NCI-H1436 treated with DMSO at 0.1 percent for 48 hours (cell line): ENCODE results near the gene LMF1.
"Not testable (repeated sequence)": the region's sequence is repeated elsewhere in the genome, so short reads cannot be mapped to it uniquely, and the experiment has no call there.

Experiments used
- DNase-seq: peaks from one replicate; lab custom pipeline; 2025; lab: John Stamatoyannopoulos, UW

The LMF1 gene

DNA sequence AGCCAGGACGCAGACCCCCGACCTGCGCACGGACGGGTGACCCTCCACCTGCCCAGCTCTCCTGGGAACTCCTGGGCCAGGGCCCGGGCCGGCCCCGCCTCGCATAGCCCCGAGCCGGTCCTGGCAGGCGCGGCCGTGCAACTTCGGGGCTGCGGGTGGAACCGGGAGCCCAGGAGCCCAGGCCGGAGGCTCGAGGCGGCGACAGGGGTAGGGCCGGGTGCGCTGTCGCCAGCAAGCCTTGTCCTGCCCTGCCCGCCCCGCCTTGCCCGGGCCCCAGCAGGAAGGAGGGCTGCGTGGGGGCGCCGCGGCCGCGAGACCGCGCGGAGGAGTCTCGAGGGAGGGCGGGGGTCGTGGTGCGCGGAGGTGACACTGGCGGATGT is 408 bp downstream of the LMF1 start:
- DNase-seq: no peak

DNA sequence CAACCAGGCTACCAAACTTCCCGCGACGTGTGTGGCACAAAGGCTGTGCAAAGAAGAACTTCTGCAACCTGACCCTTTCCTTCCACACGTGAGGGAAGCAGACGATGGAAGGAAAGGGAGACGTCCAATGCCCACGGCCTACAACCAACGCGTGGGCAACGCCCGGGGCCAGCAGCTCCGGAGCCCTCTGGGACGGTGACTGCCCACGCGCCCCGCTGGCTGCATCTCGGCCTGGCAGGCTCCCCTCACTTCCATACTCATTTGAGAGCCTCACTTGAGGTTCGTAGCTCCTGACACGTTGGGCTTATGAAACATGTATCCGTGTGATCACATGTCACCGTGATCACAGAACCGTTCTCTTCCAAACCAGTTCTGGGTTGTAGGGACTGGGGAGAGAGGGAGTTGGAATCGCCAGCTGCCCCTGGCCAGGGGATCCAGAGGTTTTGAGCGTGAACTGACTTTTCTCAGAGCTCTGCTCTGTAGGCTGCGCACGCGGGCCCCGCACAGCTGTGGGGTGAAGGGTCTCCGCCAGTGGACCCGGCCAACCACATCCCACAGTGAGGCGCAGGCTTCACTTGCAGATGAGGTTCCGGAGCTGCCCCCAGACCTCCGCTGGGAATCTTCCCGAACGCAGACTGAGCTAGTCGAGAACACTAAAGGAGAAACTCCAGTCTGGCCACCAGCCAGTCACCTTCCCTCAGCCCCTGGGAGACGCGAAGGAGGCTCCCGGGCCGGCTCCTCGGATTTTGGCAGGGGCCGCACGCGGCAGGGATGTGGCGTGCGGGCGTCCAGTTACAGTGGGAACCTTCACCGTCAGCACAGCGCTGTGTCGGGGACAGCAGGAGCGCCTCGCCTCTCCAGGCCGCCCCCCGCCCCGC is 1.0 kb downstream of the LMF1 start:
- no peak for DNase-seq

- DNase-seq: no peak
Measured at GRCh38 chr16:968620-969019, 2.2 kb downstream of the LMF1 start.

- no peak for DNase-seq
Measured at GRCh38 chr16:967546-968295, 3.1 kb downstream of the LMF1 start.

GRCh38 chr16:967077-967541 is 3.7 kb downstream of the LMF1 start:
- DNase-seq: no peak

DNA sequence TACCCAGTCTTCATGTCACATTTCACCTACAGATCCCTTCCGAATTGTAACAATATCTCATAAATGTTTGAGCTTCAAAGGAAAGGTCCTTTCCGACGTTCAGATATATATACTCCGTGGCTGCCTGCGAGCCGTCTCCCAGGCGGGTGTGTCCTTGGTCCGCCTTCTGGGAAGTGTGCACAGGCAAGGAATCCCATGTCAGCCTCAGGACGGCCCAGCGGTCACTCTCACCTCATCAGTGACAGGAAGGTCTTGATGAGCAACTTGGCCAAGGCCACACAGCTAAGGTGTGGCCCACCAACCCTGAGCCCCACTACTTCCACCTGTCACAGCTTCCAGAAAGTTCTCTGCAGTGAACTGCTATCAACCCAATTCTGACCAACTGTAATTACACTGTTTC is 4.3 kb downstream of the LMF1 start:
- no peak for DNase-seq

DNA sequence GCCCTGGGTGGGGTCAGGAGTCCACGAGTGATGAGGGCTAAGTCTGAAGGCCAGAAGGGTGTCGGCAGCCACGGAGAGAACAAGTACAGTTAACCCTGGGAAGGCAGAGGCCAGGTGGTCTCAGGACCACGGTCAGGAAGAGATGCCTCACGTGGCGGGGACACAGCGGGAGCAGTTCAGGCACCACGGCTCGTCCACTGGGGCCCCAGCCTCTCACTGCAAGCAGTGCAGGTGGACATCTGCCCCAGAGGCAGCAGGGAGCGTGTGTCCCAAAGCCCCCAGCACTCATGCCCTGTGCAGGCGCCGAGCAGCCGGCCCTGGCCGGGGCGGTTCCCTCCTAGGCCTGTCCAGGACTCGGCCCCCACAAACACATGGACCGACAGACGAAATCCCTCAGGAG is 4.7 kb downstream of the LMF1 start:
- DNase-seq: no peak

GRCh38 chr16:965487-965886 is 5.3 kb downstream of the LMF1 start:
- no peak for DNase-seq

DNA sequence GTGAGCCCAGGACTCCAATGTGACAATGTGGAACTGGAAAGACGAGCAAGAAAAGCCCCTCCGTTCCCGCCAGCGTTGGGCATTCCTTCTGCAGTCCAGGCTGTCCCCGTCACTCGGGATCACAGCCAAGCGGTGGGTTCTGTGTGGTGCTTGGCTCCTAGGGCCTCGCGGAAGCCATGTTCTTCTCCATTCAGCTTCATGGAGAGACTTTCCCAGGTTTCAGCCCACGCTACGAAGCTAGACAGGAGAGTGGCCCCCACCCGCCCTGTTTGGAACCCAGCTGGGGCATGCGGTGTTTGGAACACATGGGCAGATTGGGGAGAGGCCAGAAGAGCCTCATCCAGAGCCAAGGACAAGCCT is 5.8 kb downstream of the LMF1 start:
- DNase-seq: no peak

GRCh38 chr16:964356-965035 is 6.3 kb downstream of the LMF1 start:
- no peak for DNase-seq

DNA sequence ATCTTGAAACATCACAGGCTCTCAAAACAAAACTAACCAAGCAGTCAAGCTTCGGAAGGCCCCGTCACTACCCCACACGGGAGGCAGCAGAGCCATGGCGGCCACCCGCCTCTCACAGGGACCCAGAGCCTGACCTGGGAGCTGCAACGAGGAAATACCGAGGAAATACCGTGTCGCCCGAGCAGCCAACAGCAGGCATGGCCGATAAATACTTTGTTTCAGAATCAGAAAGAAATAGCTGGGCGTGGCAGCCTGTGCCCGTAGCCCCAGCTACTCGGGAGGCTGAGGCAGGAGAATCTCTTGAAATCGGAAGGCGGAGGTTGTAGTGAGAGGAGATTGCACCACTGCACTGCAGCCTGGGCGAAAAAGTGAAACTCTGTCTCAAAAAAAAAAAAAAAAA is 6.9 kb downstream of the LMF1 start:
- DNase-seq: no peak

DNA sequence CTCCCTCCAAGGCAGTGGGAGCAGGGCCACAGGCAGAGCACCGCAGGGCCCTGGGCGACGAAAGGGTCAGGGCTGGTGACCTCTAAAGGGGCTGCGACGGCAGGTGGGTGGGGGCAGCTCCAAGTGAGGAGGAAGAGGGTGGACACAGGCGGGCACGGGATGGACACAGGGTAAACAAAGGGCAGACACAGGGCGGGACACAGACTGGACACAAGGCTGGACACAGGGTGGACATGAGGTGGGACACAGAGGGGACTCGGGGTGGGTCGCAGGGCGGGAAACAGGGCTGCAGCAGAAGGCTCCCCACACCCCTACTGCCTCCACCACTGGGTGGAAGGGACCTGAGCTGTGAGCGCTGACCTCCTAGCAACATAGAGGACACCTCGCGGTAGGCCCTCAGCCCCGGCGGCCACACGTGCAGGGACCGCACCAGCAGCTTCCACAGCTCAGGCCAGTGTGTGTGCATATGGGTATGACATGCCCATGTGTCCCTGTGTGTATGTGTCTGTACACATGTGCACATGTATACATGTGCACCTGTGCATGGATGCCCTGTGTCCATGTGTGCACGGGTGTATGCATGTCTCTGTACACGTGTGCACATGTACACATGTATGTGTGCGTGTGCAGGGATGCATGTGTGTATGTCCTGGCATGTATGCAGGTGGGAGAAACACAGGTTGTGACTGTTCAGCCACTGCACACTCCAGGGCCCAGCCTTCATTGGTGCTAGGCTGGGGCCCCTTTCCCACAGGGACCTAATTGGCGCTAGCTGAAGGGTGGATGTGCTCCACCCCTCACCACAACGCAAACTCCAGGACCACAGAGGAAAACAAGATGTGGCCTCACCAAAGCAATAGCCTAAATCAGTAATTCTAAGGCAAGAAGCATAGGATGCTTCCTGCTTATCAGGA is 7.6 kb downstream of the LMF1 start:
- no peak for DNase-seq

DNA sequence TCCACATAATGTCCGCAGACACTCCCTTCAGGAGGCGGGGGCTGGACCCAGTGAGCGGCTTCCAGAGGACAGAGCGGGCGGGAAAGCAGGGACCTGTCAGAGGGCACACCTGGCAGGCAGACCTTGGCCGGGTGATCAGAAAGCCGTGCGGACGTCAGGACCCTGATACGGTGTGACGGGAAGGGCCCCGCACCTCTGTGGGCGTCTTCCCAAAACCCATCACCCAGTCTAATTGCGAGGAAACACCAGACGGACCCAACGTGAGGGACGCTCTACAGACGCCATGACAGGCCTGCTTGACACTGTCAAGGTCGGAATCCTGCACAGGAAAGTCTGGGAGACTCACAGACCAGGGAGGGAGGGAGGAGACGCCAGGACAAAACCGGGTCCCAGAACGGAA is 8.4 kb downstream of the LMF1 start:
- DNase-seq: no peak

GRCh38 chr16:959232-960040 is 11.3 kb downstream of the LMF1 start:
- DNase-seq: no peak

DNA sequence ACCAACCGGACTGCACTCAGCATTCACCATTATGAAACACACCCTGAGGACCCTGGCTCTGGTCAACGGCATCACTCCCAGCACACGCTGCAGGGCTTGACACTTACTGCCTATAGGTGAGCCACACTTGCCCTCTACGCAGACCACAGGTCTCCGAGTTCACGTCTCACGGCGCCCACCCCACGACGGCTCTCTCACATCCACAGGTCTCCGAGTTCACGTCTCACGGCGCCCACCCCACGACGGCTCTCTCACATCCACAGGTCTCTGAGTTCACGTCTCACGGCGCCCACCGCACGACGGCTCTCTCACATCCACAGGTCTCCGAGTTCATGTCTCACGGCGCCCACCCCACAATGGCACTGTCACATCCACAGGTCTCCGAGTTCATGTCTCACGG is 15.0 kb downstream of the LMF1 start:
- DNase-seq: not testable (repeated sequence)

DNA sequence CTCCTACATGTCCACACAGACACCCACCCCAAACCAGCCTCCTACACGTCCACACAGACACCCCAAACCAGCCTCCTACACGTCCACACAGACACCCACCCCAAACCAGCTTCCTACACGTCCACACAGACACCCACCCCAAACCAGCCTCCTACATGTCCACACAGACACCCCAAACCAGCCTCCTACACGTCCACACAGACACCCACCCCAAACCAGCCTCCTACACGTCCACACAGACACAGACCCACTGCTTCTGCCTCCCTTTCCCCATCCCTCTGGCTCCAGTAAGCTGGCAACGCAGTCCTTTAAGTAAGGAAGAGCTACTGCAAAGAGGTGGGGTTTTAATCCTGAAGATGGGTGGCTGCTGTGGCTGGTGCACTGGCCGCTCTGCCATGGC is 17.0 kb downstream of the LMF1 start:
- DNase-seq: not testable (repeated sequence)

- no peak for DNase-seq
Measured at GRCh38 chr16:952321-952720, 18.5 kb downstream of the LMF1 start.

GRCh38 chr16:951660-952301 is 19.0 kb downstream of the LMF1 start:
- DNase-seq: no peak

GRCh38 chr16:950733-951573 is 19.8 kb downstream of the LMF1 start:
- DNase-seq: not testable (repeated sequence)
